ENCODE measurements around the gene RPLP2.

The RPLP2 gene

DNA sequence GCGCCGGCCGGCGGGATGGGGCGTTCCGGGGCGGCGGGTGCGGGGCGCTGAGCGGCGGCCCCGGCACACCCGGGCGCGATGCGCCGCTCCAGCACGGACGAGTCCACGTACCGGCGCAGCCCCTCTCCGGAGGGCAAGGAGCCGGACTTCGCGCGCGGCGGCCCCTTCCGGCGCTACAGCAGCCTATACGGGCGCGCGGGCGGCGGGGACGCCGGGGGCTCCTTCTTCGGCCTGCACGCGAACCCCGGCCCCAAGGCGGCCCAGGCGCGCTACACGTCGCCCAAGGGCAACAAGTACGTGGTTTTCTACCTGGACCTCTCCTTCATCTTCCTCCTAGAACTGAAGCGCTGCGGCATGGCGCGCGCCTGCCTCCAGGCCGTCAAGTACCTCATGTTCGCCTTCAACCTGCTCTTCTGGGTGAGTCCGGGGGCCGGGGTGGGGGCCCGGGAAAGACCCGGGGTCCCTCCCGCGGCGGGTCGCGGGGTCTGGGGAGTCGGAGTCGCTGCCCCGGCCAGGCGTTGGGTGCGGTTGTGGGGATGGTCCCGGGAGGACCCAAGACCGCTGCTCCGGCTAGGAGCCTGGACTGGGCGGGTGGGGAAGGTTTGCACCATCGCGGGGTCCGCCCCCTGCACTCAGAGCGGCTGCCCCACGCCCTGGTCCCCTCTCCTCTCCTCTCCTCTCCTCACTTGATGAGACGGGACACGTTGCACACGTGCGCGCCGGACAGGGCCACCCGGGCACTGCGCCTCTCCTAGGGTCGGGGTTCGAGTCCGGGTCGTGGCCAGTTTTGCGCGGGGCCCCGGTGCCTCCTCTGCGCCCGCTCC is 40.4 kb downstream of the RPLP2 start:
- H3K27me3 ChIP-seq (ENCODE audit: insufficient read depth, poor library complexity, severe bottlenecking), result peaks cover 11% of the 10 kb centered on the region
- H3K27ac ChIP-seq (replicated peaks), result no peak overlapping the region
- TF ChIP-seq, protein P1, sequence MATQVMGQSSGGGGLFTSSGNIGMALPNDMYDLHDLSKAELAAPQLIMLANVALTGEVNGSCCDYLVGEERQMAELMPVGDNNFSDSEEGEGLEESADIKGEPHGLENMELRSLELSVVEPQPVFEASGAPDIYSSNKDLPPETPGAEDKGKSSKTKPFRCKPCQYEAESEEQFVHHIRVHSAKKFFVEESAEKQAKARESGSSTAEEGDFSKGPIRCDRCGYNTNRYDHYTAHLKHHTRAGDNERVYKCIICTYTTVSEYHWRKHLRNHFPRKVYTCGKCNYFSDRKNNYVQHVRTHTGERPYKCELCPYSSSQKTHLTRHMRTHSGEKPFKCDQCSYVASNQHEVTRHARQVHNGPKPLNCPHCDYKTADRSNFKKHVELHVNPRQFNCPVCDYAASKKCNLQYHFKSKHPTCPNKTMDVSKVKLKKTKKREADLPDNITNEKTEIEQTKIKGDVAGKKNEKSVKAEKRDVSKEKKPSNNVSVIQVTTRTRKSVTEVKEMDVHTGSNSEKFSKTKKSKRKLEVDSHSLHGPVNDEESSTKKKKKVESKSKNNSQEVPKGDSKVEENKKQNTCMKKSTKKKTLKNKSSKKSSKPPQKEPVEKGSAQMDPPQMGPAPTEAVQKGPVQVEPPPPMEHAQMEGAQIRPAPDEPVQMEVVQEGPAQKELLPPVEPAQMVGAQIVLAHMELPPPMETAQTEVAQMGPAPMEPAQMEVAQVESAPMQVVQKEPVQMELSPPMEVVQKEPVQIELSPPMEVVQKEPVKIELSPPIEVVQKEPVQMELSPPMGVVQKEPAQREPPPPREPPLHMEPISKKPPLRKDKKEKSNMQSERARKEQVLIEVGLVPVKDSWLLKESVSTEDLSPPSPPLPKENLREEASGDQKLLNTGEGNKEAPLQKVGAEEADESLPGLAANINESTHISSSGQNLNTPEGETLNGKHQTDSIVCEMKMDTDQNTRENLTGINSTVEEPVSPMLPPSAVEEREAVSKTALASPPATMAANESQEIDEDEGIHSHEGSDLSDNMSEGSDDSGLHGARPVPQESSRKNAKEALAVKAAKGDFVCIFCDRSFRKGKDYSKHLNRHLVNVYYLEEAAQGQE (IDR thresholded peaks at IDR 0.05; ENCODE audit: insufficient replicate concordance, low read depth), result no peak
- no peak for TF ChIP-seq SPI1 (IDR thresholded peaks at IDR 0.05; ENCODE audit: borderline replicate concordance, low read depth)
- TF ChIP-seq GABPA (IDR thresholded peaks at IDR 0.05; ENCODE audit: low read depth), result no peak
- no peak for TF ChIP-seq POLR2AphosphoS5 (IDR thresholded peaks at IDR 0.05; ENCODE audit: low read depth)
- TF ChIP-seq CTCF (IDR thresholded peaks at IDR 0.05; ENCODE audit: insufficient read depth, low read length), result no peak
- no peak overlapping the region for H3K4me3 ChIP-seq (replicated peaks; ENCODE audit: insufficient read depth, low read length)
- DNase-seq (ENCODE audit: low read depth in 1 of 2, low spot score in 1 of 2), result no peak

DNA sequence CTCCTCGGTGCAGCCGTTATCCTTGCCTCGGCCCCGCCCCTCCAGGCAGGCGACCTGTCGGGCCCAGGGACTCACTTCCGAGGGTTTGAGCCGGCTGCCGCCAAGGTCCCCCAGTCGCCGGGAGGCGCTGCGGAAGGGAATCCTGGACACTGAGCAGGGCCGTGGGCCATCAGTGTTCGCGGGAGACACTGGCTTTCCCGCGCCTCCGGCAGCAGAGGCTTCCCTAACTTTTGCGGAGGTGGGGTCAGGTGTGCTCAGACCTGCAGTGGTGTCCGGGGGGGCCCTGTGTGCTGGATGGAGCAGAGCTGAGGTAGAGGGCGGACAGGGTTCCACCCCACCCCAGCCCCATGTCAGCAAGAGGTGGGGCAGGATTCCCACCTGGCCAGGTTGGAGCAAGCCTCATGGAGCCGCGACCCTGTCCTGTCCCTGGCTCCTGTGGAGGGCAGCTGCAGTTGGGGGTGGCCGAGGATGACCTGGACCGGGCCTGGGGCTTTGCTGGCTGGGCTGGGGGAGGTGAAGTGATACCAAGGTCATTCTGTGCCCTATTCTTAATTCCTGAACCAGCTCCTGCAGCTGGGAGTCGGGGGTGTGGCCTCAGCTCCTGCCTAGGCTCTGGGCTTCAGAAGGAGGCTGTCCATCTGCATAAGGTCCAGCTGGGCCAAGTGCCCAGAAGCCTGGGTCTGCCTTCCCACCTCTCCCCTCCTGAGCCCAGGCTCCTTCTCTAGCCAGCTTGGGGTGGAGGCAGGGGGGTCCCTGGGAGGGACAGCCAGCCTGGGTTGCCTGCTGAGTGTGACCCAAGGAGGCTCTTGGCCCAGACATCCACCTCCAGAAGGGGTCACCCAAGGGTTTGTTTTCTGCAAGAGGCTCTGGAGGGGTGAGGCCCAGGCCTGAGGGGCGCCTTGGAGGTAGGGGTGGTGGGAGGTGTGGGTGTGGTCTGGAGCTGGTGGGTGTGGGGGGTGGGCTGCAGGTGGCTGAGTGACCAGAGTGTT is 41.3 kb downstream of the RPLP2 start:
- H3K27me3 ChIP-seq (ENCODE audit: insufficient read depth, poor library complexity, severe bottlenecking), result peaks cover 11% of the 10 kb centered on the region
- no peak for TF ChIP-seq SPI1 (IDR thresholded peaks at IDR 0.05; ENCODE audit: borderline replicate concordance, low read depth)
- no peak for TF ChIP-seq POLR2AphosphoS5 (IDR thresholded peaks at IDR 0.05; ENCODE audit: low read depth)
- TF ChIP-seq, protein P1 (IDR thresholded peaks at IDR 0.05; ENCODE audit: insufficient replicate concordance, low read depth), result no peak
- TF ChIP-seq CTCF (IDR thresholded peaks at IDR 0.05; ENCODE audit: insufficient read depth, low read length), result no peak
- TF ChIP-seq GABPA (IDR thresholded peaks at IDR 0.05; ENCODE audit: low read depth), result no peak
- no peak for DNase-seq (ENCODE audit: low read depth in 1 of 2, low spot score in 1 of 2)
- H3K4me3 ChIP-seq (replicated peaks; ENCODE audit: insufficient read depth, low read length), result no peak overlapping the region
- no peak overlapping the region for H3K27ac ChIP-seq (replicated peaks)

DNA sequence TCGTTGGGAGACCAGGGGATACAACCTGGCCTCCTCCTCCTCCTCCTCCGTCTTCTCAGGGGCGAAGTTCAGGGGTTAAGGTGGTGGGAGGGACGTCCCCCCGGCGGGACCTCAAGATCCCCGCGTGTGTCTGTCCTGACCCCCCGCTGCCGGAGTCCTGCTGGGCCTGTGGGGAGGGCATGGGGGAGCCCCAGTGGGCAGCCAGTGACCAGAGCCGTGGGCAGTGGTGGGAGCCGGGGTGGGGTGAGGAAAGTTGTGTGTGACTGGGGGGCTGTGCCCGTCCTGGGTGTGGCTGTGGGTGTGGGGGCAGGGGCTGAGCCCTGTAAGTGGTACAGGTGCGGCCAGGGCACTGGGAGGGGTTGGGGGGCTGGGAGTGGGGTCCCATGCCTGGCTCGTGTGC is 43.0 kb downstream of the RPLP2 start:
- H3K27me3 ChIP-seq (ENCODE audit: insufficient read depth, poor library complexity, severe bottlenecking), result peaks cover 11% of the 10 kb centered on the region
- no peak overlapping the region for H3K27ac ChIP-seq (replicated peaks)
- DNase-seq (ENCODE audit: low read depth in 1 of 2, low spot score in 1 of 2), result no peak
- no peak overlapping the region for H3K4me3 ChIP-seq (replicated peaks; ENCODE audit: insufficient read depth, low read length)
- TF ChIP-seq POLR2AphosphoS5 (IDR thresholded peaks at IDR 0.05; ENCODE audit: low read depth) (no peak), GABPA (IDR thresholded peaks at IDR 0.05; ENCODE audit: low read depth) (no peak), SPI1 (IDR thresholded peaks at IDR 0.05; ENCODE audit: borderline replicate concordance, low read depth) (no peak)

All from HL-60 (cell line).